ENCODE measurements around the gene CCDC60. TPM values are rescaled to one million over a fixed set of nuclear protein-coding genes. Genes with fewer than 3 reads are reported as not detected.

Gene CCDC60
- 10 to 100 TPM in 2 of 6 donors, 1 to 10 TPM in 1, under 1 TPM in 2, not detected in 1; 0.76 to 12.5 (median 2.3) TPM for total RNA-seq

- Histone ChIP-seq H3K4me3 (peak within 1 kb of the TSS in 2 of 4 donors; percentile 8 to 10), H3K4me1 (no peaks in the 10 kb centered on the region), H3K36me3 (no peaks in the 10 kb centered on the region), H3K27me3 (no peaks in the 10 kb centered on the region), H3K27ac (no peak within 1 kb of the TSS), H3K9me3 (no peaks in the 10 kb centered on the region)
- DNase-seq (peak in 1 of 2 donors; percentile 56), ATAC-seq (ENCODE audit: low FRiP score in 2 of 2) (peak in 1 of 2 donors; percentile 28)
- TF ChIP-seq CTCF (IDR thresholded peaks at IDR 0.05) (no peak), POLR2AphosphoS5 (IDR thresholded peaks at IDR 0.05) (no peak), POLR2A (IDR thresholded peaks at IDR 0.05) (no peak), EP300 (IDR thresholded peaks at IDR 0.05) (no peak)
- 38 to 44% methylated on average over 24 to 26 of the region's 26 CpGs for WGBS, 2 donors
These were observed at the start of gene CCDC60 for GRCh38 chr12:119334430-119335170. TSS of gene CCDC60 (plus strand) at chr12:119334729. CDS start at chr12:119335177, 448 bp downstream.

- H3K4me3 ChIP-seq, result no peak overlapping the region
- ATAC-seq (ENCODE audit: low FRiP score in 2 of 2), result no peak
- H3K36me3 ChIP-seq, result no peaks in the 10 kb centered on the region
- no peak for DNase-seq
- no peaks in the 10 kb centered on the region for H3K27me3 ChIP-seq
- no peak overlapping the region for H3K27ac ChIP-seq
- no peaks in the 10 kb centered on the region for H3K9me3 ChIP-seq
- no peaks in the 10 kb centered on the region for H3K4me1 ChIP-seq
- TF ChIP-seq CTCF (IDR thresholded peaks at IDR 0.05) (no peak), POLR2AphosphoS5 (IDR thresholded peaks at IDR 0.05) (no peak), EP300 (IDR thresholded peaks at IDR 0.05) (no peak), POLR2A (IDR thresholded peaks at IDR 0.05) (no peak)
- WGBS, 2 donors, result 76 to 86% methylated on average over 11 of the region's 11 CpGs
These were observed 46.0 kb upstream of the CCDC60 start for GRCh38 chr12:119288576-119288975.

- no peak for DNase-seq
- no peak for TF ChIP-seq POLR2AphosphoS5 (IDR thresholded peaks at IDR 0.05)
- no peak for TF ChIP-seq EP300 (IDR thresholded peaks at IDR 0.05)
- 73 to 75% methylated on average over 6 of the region's 6 CpGs for WGBS, 2 donors
- H3K36me3 ChIP-seq, result no peaks in the 10 kb centered on the region
- H3K9me3 ChIP-seq, result no peaks in the 10 kb centered on the region
- no peaks in the 10 kb centered on the region for H3K27me3 ChIP-seq
- H3K4me1 ChIP-seq, result no peaks in the 10 kb centered on the region
- H3K4me3 ChIP-seq, result no peak overlapping the region
- H3K27ac ChIP-seq, result no peak overlapping the region
- ATAC-seq (ENCODE audit: low FRiP score in 2 of 2), result no peak
These were observed 41.5 kb upstream of the CCDC60 start for GRCh38 chr12:119292893-119293630.

GRCh38 chr12:119294211-119294610 lies 40.3 kb upstream of the CCDC60 start:
- no peaks in the 10 kb centered on the region for H3K36me3 ChIP-seq
- no peaks in the 10 kb centered on the region for H3K4me1 ChIP-seq
- no peaks in the 10 kb centered on the region for H3K9me3 ChIP-seq
- ATAC-seq (ENCODE audit: low FRiP score in 2 of 2) (no peak), DNase-seq (no peak)
- WGBS, 2 donors, result 41 to 62% methylated on average over 5 of the region's 5 CpGs
- no peak overlapping the region for H3K4me3 ChIP-seq
- no peak for TF ChIP-seq POLR2AphosphoS5 (IDR thresholded peaks at IDR 0.05)
- no peak for TF ChIP-seq EP300 (IDR thresholded peaks at IDR 0.05)
- no peak for TF ChIP-seq CTCF (IDR thresholded peaks at IDR 0.05)
- TF ChIP-seq POLR2A (IDR thresholded peaks at IDR 0.05), result no peak
- H3K27ac ChIP-seq, result no peak overlapping the region
- no peaks in the 10 kb centered on the region for H3K27me3 ChIP-seq

GRCh38 chr12:119296535-119296934 lies 38.0 kb upstream of the CCDC60 start:
- H3K27me3 ChIP-seq, result no peaks in the 10 kb centered on the region
- H3K4me1 ChIP-seq, result no peaks in the 10 kb centered on the region
- H3K4me3 ChIP-seq, result no peak overlapping the region
- TF ChIP-seq POLR2AphosphoS5 (IDR thresholded peaks at IDR 0.05) (no peak), CTCF (IDR thresholded peaks at IDR 0.05) (no peak), EP300 (IDR thresholded peaks at IDR 0.05) (no peak), POLR2A (IDR thresholded peaks at IDR 0.05) (no peak)
- 28 to 40% methylated on average over 2 of the region's 2 CpGs for WGBS, 2 donors
- ATAC-seq (ENCODE audit: low FRiP score in 2 of 2), result no peak
- no peak overlapping the region for H3K27ac ChIP-seq
- H3K9me3 ChIP-seq, result no peaks in the 10 kb centered on the region
- no peaks in the 10 kb centered on the region for H3K36me3 ChIP-seq
- no peak for DNase-seq
